ENCODE measurements around the gene BLID.

DNA sequence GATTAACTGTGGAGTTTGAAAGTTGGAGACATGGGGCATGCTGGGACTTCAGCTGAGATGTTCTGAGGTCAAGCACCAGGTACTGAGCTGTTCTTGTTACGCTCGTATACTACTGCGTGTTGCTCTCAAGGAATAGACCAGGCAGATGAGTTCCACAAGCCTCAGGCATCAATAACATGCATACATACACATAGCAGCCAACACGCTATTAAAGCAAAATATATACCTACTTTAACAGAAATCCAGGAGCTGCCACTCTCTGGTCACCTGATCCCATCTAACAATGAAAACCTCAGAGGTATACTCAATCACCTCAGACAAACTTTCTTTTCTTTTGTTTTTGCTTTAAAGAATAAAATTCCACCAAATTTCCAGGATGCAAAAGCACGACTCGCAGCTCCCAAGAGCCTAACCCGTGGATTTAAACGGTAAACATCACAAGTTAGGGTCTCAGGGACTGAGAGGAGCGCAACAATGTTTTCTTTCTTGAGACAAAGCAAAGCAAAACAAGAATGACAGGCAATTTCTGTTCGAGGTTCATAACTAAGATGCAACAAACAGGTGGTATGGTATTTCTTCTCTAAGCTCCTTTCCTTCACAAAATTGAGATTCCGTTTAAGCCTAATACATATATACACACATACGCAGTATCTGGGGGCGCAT, 16.5 kb downstream of the BLID start:
- TF ChIP-seq, protein P1, sequence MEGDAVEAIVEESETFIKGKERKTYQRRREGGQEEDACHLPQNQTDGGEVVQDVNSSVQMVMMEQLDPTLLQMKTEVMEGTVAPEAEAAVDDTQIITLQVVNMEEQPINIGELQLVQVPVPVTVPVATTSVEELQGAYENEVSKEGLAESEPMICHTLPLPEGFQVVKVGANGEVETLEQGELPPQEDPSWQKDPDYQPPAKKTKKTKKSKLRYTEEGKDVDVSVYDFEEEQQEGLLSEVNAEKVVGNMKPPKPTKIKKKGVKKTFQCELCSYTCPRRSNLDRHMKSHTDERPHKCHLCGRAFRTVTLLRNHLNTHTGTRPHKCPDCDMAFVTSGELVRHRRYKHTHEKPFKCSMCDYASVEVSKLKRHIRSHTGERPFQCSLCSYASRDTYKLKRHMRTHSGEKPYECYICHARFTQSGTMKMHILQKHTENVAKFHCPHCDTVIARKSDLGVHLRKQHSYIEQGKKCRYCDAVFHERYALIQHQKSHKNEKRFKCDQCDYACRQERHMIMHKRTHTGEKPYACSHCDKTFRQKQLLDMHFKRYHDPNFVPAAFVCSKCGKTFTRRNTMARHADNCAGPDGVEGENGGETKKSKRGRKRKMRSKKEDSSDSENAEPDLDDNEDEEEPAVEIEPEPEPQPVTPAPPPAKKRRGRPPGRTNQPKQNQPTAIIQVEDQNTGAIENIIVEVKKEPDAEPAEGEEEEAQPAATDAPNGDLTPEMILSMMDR (IDR thresholded peaks at IDR 0.05 in 4 of 5, conservative IDR thresholded peaks at IDR 0.05 in 1 of 5), result no peak
- TF ChIP-seq POLR2A (IDR thresholded peaks at IDR 0.05), result no peak

All from gastrocnemius medialis (tissue), 4 donors.